ENCODE data around the gene KDM4B. TPM values are rescaled to one million over a fixed set of nuclear protein-coding genes. Genes with fewer than 3 reads are reported as not detected.

KDM4B gene
- polyA plus RNA-seq (2013), result 16.6 TPM

DNA sequence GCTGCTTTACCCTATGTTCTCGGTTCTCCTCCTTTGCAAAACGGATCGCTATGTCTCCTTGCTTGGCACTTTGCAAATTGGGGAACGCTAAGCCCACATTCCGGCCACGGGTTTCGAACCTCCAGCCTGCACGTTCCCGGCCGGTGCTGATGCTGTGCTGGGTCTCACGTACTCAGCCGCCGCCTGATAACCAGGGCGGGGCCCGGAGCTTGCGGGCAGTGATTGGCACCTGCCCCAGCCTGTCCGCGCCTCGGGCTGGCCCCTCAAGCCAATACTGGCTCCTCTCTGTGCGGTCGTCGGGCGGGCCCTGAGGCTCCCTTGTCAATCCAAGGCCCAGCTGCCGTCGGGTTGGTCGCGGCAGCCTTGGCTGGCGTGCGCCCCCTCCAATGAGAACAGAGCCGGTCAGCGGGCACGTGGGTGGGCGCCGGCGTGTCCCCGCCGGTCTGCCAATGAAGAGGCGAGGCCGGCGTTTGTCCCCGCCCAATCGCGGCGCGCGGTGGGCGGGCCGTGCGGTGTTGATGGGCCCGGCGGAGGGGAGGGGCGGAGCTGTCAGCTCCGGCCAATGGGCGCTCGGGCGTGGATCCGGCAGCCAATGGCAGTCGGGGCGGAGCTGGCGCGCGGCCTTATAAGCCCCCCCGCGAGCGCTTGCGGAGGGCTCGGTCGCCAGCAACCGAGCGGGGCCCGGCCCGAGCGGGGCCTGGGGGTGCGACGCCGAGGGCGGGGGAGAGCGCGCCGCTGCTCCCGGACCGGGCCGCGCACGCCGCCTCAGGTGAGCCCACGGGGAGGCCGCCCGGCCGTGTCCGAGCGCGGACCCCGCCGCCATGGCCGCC is at the start of gene KDM4B:
KDM4B (plus strand) TSS at position 652 of the 830 bp plus-strand sequence. CDS start 63,778 bp downstream, outside the sequence.
- H3K4me3 ChIP-seq (ENCODE audit: control insufficient read depth in 1 of 7, extremely low read depth in 1 of 7, insufficient read depth in 4 of 7, low read depth in 2 of 7, low read length in 6 of 7), result peak within 1 kb of the TSS; percentile 33 to 89 (median 67)
- peaks cover 0 to 29% (median 24%) of the 10 kb centered on the region in 4 experiments for H3K4me1 ChIP-seq (ENCODE audit: control extremely low read depth in 1 of 4, control insufficient read depth in 4 of 4, insufficient read depth in 4 of 4, low read length in 3 of 4)
- no peaks in the 10 kb centered on the region for H3K9me3 ChIP-seq (ENCODE audit: control extremely low read depth in 1 of 5, control insufficient read depth in 4 of 5, insufficient read depth in 2 of 5, low read depth in 1 of 5, low read length in 4 of 5)
- peak within 1 kb of the TSS in 1 of 2 experiments; percentile 70 for H3K27ac ChIP-seq (ENCODE audit: insufficient read depth in 1 of 2, low read depth in 1 of 2, low read length in 2 of 2, poor library complexity in 1 of 2, severe bottlenecking in 2 of 2)
- H3K36me3 ChIP-seq (ENCODE audit: control insufficient read depth in 4 of 4, insufficient read depth in 4 of 4, low read length in 3 of 4), result peaks cover 0 to 13% (median 0%) of the 10 kb centered on the region in 4 experiments
- peak; percentile 99 to 100 (median 100) for DNase-seq
- H3K27me3 ChIP-seq (replicated peaks in 2 of 5; ENCODE audit: control insufficient read depth in 4 of 5, insufficient read depth in 5 of 5, low read length in 4 of 5), result no peaks in the 10 kb centered on the region
- ChIA-PET CTCF (interaction anchor here (0.5 to 1.3 kb wide), 7 partner anchors 10 to 95 kb away, joined by 3 to 4 read pairs (median 3); no protein-coding TSS in a partner anchor), POLR2A (interaction anchor here (0.5 to 1.7 kb wide), 6 partner anchors 11 to 617 kb away, joined by 3 to 9 read pairs (median 3); no protein-coding TSS in a partner anchor)
- under 1% methylated on average over 84 of the region's 96 CpGs for WGBS (ENCODE audit: insufficient coverage)

DNA sequence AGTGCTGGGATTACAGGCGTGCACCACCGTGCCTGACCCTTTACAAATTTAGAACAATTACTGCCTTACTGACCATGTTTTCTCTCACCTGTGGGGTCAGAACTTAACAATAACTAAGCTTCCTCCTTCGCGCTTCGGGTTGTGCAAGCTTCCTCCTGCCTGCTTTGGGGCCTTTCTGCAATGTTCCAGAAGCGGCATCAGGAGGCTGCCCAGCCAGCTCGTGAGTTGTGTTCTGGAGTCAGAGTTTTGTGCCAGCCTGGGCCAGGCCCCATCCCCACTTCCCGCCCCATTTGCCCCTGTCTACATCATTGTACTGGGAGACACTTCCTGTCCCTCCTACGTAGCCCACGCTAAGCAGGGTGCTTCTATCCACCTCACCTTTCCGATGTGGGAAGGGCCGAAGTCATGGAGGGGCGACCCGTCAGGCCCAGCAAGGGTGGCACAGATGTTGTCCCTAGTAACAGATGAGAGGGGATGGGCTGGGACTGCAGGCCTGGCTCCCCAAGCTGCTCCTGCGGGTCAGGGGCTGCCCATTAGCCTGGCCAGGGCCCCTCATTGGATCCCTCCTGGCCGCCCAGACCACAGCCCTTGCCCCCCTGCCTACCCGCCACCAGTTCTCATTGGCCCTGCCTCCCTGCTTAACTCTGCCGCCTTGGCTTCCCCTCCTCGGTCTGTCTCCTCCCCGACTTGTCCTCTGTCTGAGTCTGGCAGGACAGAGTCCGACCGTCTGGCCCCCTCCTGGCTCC is 46.2 kb upstream of the KDM4B start:
- CTCF ChIA-PET, result no interaction called here
- 96% methylated on average over 22 of the region's 22 CpGs for WGBS (ENCODE audit: insufficient coverage)
- no peaks in the 10 kb centered on the region for H3K27me3 ChIP-seq (replicated peaks in 2 of 5; ENCODE audit: control insufficient read depth in 4 of 5, insufficient read depth in 5 of 5, low read length in 4 of 5)
- H3K4me3 ChIP-seq (ENCODE audit: control insufficient read depth in 1 of 7, extremely low read depth in 1 of 7, insufficient read depth in 4 of 7, low read depth in 2 of 7, low read length in 6 of 7), result no peak overlapping the region
- POLR2A ChIA-PET, result no interaction called here
- peaks cover 3 to 52% (median 5%) of the 10 kb centered on the region in 4 experiments for H3K36me3 ChIP-seq (ENCODE audit: control insufficient read depth in 4 of 4, insufficient read depth in 4 of 4, low read length in 3 of 4)
- no peaks in the 10 kb centered on the region for H3K9me3 ChIP-seq (ENCODE audit: control extremely low read depth in 1 of 5, control insufficient read depth in 4 of 5, insufficient read depth in 2 of 5, low read depth in 1 of 5, low read length in 4 of 5)
- DNase-seq, result no peak
- no peak overlapping the region for H3K27ac ChIP-seq (ENCODE audit: insufficient read depth in 1 of 2, low read depth in 1 of 2, low read length in 2 of 2, poor library complexity in 1 of 2, severe bottlenecking in 2 of 2)
- peaks cover 0 to 19% (median 6%) of the 10 kb centered on the region in 4 experiments for H3K4me1 ChIP-seq (ENCODE audit: control extremely low read depth in 1 of 4, control insufficient read depth in 4 of 4, insufficient read depth in 4 of 4, low read length in 3 of 4)

DNA sequence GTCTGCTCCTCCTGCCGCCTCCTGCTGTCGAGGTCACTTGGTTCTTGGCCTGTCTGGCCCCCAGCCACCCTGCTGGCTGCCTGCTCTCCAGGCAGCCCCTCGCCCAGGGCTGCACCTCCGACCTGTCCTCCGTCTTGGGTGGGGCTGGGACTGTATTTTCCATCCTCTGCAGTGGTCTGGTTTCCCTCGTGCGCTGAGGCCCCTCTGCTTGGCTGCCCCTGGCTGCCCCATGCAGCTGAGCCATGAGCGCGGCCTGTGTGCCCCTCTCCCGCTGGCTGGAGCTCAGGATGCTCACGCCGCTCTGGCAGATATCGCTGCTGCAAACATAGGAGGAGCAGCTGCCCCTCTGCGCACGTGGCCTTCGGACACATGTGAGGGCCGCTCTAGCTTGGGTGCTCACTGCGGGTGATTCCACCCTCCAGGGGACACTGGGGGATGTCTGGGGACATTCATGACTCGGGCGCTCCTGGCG is 45.6 kb upstream of the KDM4B start:
- ChIA-PET CTCF (no interaction called here), POLR2A (no interaction called here)
- no peaks in the 10 kb centered on the region for H3K27me3 ChIP-seq (replicated peaks in 2 of 5; ENCODE audit: control insufficient read depth in 4 of 5, insufficient read depth in 5 of 5, low read length in 4 of 5)
- no peak overlapping the region for H3K4me3 ChIP-seq (ENCODE audit: control insufficient read depth in 1 of 7, extremely low read depth in 1 of 7, insufficient read depth in 4 of 7, low read depth in 2 of 7, low read length in 6 of 7)
- H3K27ac ChIP-seq (ENCODE audit: insufficient read depth in 1 of 2, low read depth in 1 of 2, low read length in 2 of 2, poor library complexity in 1 of 2, severe bottlenecking in 2 of 2), result no peak overlapping the region
- peaks cover 0 to 16% (median 6%) of the 10 kb centered on the region in 4 experiments for H3K4me1 ChIP-seq (ENCODE audit: control extremely low read depth in 1 of 4, control insufficient read depth in 4 of 4, insufficient read depth in 4 of 4, low read length in 3 of 4)
- DNase-seq, result no peak
- peaks cover 3 to 56% (median 4%) of the 10 kb centered on the region in 4 experiments for H3K36me3 ChIP-seq (ENCODE audit: control insufficient read depth in 4 of 4, insufficient read depth in 4 of 4, low read length in 3 of 4)
- H3K9me3 ChIP-seq (ENCODE audit: control extremely low read depth in 1 of 5, control insufficient read depth in 4 of 5, insufficient read depth in 2 of 5, low read depth in 1 of 5, low read length in 4 of 5), result no peaks in the 10 kb centered on the region
- WGBS (ENCODE audit: insufficient coverage), result 98% methylated on average over 19 of the region's 21 CpGs

DNA sequence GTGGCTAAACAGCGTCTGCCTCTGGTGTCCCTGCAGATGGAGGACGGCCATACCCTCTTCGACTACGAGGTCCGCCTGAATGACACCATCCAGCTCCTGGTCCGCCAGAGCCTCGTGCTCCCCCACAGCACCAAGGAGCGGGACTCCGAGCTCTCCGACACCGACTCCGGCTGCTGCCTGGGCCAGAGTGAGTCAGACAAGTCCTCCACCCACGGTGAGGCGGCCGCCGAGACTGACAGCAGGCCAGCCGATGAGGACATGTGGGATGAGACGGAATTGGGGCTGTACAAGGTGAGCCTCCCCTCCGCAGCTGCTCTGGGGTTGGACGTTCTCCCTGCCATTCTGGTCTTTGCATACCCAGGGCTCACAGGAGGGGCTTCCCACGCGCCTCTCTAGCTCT is 39.7 kb upstream of the KDM4B start:
- H3K27ac ChIP-seq (ENCODE audit: insufficient read depth in 1 of 2, low read depth in 1 of 2, low read length in 2 of 2, poor library complexity in 1 of 2, severe bottlenecking in 2 of 2), result no peak overlapping the region
- WGBS (ENCODE audit: insufficient coverage), result 98% methylated on average over 22 of the region's 22 CpGs
- ChIA-PET POLR2A (no interaction called here), CTCF (interaction anchor here (1.1 to 2.3 kb wide), 3 partner anchors 9 to 17 kb away, joined by 3 to 6 read pairs (median 4); no protein-coding TSS in a partner anchor)
- no peak overlapping the region for H3K4me3 ChIP-seq (ENCODE audit: control insufficient read depth in 1 of 7, extremely low read depth in 1 of 7, insufficient read depth in 4 of 7, low read depth in 2 of 7, low read length in 6 of 7)
- H3K9me3 ChIP-seq (ENCODE audit: control extremely low read depth in 1 of 5, control insufficient read depth in 4 of 5, insufficient read depth in 2 of 5, low read depth in 1 of 5, low read length in 4 of 5), result no peaks in the 10 kb centered on the region
- no peaks in the 10 kb centered on the region for H3K27me3 ChIP-seq (replicated peaks in 2 of 5; ENCODE audit: control insufficient read depth in 4 of 5, insufficient read depth in 5 of 5, low read length in 4 of 5)
- H3K4me1 ChIP-seq (ENCODE audit: control extremely low read depth in 1 of 4, control insufficient read depth in 4 of 4, insufficient read depth in 4 of 4, low read length in 3 of 4), result peaks cover 0 to 19% (median 4%) of the 10 kb centered on the region in 4 experiments
- no peak for DNase-seq
- peaks cover 13 to 62% (median 30%) of the 10 kb centered on the region in 4 experiments for H3K36me3 ChIP-seq (ENCODE audit: control insufficient read depth in 4 of 4, insufficient read depth in 4 of 4, low read length in 3 of 4)

DNA sequence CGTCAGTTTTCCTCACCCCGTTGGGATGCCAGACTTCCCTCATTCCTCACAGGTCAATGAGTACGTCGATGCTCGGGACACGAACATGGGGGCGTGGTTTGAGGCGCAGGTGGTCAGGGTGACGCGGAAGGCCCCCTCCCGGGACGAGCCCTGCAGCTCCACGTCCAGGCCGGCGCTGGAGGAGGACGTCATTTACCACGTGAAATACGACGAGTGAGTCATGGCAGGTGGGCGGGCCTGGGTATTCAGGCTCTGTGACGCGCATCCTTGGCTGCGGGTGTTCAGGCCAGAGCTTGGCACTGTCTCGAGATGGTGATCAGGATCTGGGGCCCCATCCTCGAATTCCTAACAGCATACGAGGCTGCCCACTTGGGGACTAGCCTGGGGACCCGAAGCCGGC is 38.2 kb upstream of the KDM4B start:
- Histone ChIP-seq H3K36me3 (ENCODE audit: control insufficient read depth in 4 of 4, insufficient read depth in 4 of 4, low read length in 3 of 4) (peaks cover 13 to 73% (median 39%) of the 10 kb centered on the region in 4 experiments), H3K27me3 (replicated peaks in 2 of 5; ENCODE audit: control insufficient read depth in 4 of 5, insufficient read depth in 5 of 5, low read length in 4 of 5) (no peaks in the 10 kb centered on the region), H3K4me1 (ENCODE audit: control extremely low read depth in 1 of 4, control insufficient read depth in 4 of 4, insufficient read depth in 4 of 4, low read length in 3 of 4) (peaks cover 0 to 11% (median under 1%) of the 10 kb centered on the region in 4 experiments), H3K9me3 (ENCODE audit: control extremely low read depth in 1 of 5, control insufficient read depth in 4 of 5, insufficient read depth in 2 of 5, low read depth in 1 of 5, low read length in 4 of 5) (no peaks in the 10 kb centered on the region), H3K4me3 (ENCODE audit: control insufficient read depth in 1 of 7, extremely low read depth in 1 of 7, insufficient read depth in 4 of 7, low read depth in 2 of 7, low read length in 6 of 7) (no peak overlapping the region), H3K27ac (ENCODE audit: insufficient read depth in 1 of 2, low read depth in 1 of 2, low read length in 2 of 2, poor library complexity in 1 of 2, severe bottlenecking in 2 of 2) (no peak overlapping the region)
- ChIA-PET POLR2A (no interaction called here), CTCF (interaction anchor here (2.3 kb wide), 1 partner anchor 19 kb away, joined by 6 read pairs; no protein-coding TSS in a partner anchor)
- no peak for DNase-seq
- WGBS (ENCODE audit: insufficient coverage), result 94% methylated on average over 28 of the region's 28 CpGs

DNA sequence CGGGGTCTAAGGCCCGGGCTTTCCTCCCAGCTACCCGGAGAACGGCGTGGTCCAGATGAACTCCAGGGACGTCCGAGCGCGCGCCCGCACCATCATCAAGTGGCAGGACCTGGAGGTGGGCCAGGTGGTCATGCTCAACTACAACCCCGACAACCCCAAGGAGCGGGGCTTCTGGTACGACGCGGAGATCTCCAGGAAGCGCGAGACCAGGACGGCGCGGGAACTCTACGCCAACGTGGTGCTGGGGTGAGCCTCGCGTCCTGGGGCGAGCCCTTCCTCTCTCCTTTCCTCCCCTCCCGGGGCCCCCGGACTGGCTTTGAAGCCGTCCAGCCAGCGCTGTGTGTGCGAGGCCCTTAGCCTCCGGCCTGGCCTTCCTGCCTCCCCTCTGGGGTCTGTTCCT is 36.2 kb upstream of the KDM4B start:
- CTCF ChIA-PET, result interaction anchor here (1.4 kb wide), 1 partner anchor 21 kb away, joined by 3 read pairs; no protein-coding TSS in a partner anchor
- peaks cover 13 to 82% (median 44%) of the 10 kb centered on the region in 4 experiments for H3K36me3 ChIP-seq (ENCODE audit: control insufficient read depth in 4 of 4, insufficient read depth in 4 of 4, low read length in 3 of 4)
- 98% methylated on average over 32 of the region's 32 CpGs for WGBS (ENCODE audit: insufficient coverage)
- DNase-seq, result no peak
- no peak overlapping the region for H3K4me3 ChIP-seq (ENCODE audit: control insufficient read depth in 1 of 7, extremely low read depth in 1 of 7, insufficient read depth in 4 of 7, low read depth in 2 of 7, low read length in 6 of 7)
- H3K27me3 ChIP-seq (replicated peaks in 2 of 5; ENCODE audit: control insufficient read depth in 4 of 5, insufficient read depth in 5 of 5, low read length in 4 of 5), result no peaks in the 10 kb centered on the region
- peaks cover 0 to 11% (median under 1%) of the 10 kb centered on the region in 4 experiments for H3K4me1 ChIP-seq (ENCODE audit: control extremely low read depth in 1 of 4, control insufficient read depth in 4 of 4, insufficient read depth in 4 of 4, low read length in 3 of 4)
- no peaks in the 10 kb centered on the region for H3K9me3 ChIP-seq (ENCODE audit: control extremely low read depth in 1 of 5, control insufficient read depth in 4 of 5, insufficient read depth in 2 of 5, low read depth in 1 of 5, low read length in 4 of 5)
- POLR2A ChIA-PET, result no interaction called here
- no peak overlapping the region for H3K27ac ChIP-seq (ENCODE audit: insufficient read depth in 1 of 2, low read depth in 1 of 2, low read length in 2 of 2, poor library complexity in 1 of 2, severe bottlenecking in 2 of 2)

Measured in common myeloid progenitor, CD34-positive (primary cell).